ENCODE data around the gene PLCL2. TPM values are rescaled to one million over a fixed set of nuclear protein-coding genes. Genes with fewer than 3 reads are reported as not detected.
A peak's percentile ranks its signal among the peaks of the same experiment; 100 is the strongest.

PLCL2 gene
- total and polyA plus RNA-seq, 7 donors, result 4.2 to 32.7 (median 21.9) TPM

GRCh38 chr3:17111586-17111985, 226.8 kb downstream of the PLCL2 start:
- TF ChIP-seq CTCF (IDR thresholded peaks at IDR 0.05), result no peak
- WGBS, 3 donors, result 89 to 97% (median 93%) methylated on average over 3 of the region's 3 CpGs
- Histone ChIP-seq H3K9me3 (no peaks in the 10 kb centered on the region), H3K27ac (no peak overlapping the region), H3K4me1 (no peaks in the 10 kb centered on the region), H3K36me3 (ENCODE audit: insufficient read depth in 1 of 2, low read depth in 1 of 2) (no peaks in the 10 kb centered on the region), H3K4me3 (no peak overlapping the region), H3K27me3 (ENCODE audit: insufficient read depth in 3 of 3, low read length in 2 of 3) (no peaks in the 10 kb centered on the region)
- intact Hi-C loops (cut with DNase I), result no loop called here
- DNase-seq, result no peak
- no peak for ATAC-seq

GRCh38 chr3:17115186-17115585, 230.4 kb downstream of the PLCL2 start:
- intact Hi-C loops (cut with DNase I), result no loop called here
- no peak for DNase-seq
- no peaks in the 10 kb centered on the region for H3K27me3 ChIP-seq (ENCODE audit: insufficient read depth in 3 of 3, low read length in 2 of 3)
- no peak for TF ChIP-seq CTCF (IDR thresholded peaks at IDR 0.05)
- WGBS, 3 donors, result 92 to 97% (median 95%) methylated on average over 3 of the region's 3 CpGs
- no peak overlapping the region for H3K27ac ChIP-seq
- H3K9me3 ChIP-seq, result no peaks in the 10 kb centered on the region
- no peaks in the 10 kb centered on the region for H3K36me3 ChIP-seq (ENCODE audit: insufficient read depth in 1 of 2, low read depth in 1 of 2)
- no peaks in the 10 kb centered on the region for H3K4me1 ChIP-seq
- ATAC-seq, result no peak
- H3K4me3 ChIP-seq, result no peak overlapping the region

GRCh38 chr3:17116007-17116600, 231.3 kb downstream of the PLCL2 start:
- no peak for TF ChIP-seq CTCF (IDR thresholded peaks at IDR 0.05)
- intact Hi-C loops (cut with DNase I), result no loop called here
- ATAC-seq (no peak), DNase-seq (no peak)
- Histone ChIP-seq H3K9me3 (no peaks in the 10 kb centered on the region), H3K36me3 (ENCODE audit: insufficient read depth in 1 of 2, low read depth in 1 of 2) (no peaks in the 10 kb centered on the region), H3K27me3 (ENCODE audit: insufficient read depth in 3 of 3, low read length in 2 of 3) (no peaks in the 10 kb centered on the region), H3K27ac (no peak overlapping the region), H3K4me3 (no peak overlapping the region), H3K4me1 (no peaks in the 10 kb centered on the region)
- 90 to 94% (median 92%) methylated on average over 8 of the region's 8 CpGs for WGBS, 3 donors

GRCh38 chr3:17118771-17119170, 234.0 kb downstream of the PLCL2 start:
- Histone ChIP-seq H3K27ac (no peak overlapping the region), H3K4me1 (no peaks in the 10 kb centered on the region), H3K9me3 (peaks cover 5% of the 10 kb centered on the region), H3K27me3 (ENCODE audit: insufficient read depth in 3 of 3, low read length in 2 of 3) (no peaks in the 10 kb centered on the region), H3K36me3 (ENCODE audit: insufficient read depth in 1 of 2, low read depth in 1 of 2) (no peaks in the 10 kb centered on the region), H3K4me3 (no peak overlapping the region)
- peak in 1 of 2 donors; percentile 21 for DNase-seq
- TF ChIP-seq CTCF (IDR thresholded peaks at IDR 0.05), result no peak
- WGBS, 3 donors, result 90 to 95% (median 91%) methylated on average over 6 of the region's 6 CpGs
- ATAC-seq, result no peak
- intact Hi-C loops (cut with DNase I), result no loop called here
